Small intestine (tissue), 16 donors: ENCODE results near the gene C1GALT1C1. TPM values are rescaled to one million over a fixed set of nuclear protein-coding genes. Genes with fewer than 3 reads are reported as not detected.
A peak's percentile ranks its signal among the peaks of the same experiment; 100 is the strongest.
"Not testable (repeated sequence)": the region's sequence is repeated elsewhere in the genome, so short reads cannot be mapped to it uniquely, and the experiment has no call there.

Source experiments
- DNase-seq, 2 donors: peaks; one replicate each; pipeline versions ENCODE4 v3.0.0 to v3.0.0-alpha.2; 2013
- FAIRE-seq: peaks from 2 replicates; lab custom pipeline; 2012; peaks lifted over from hg19 to GRCh38; lab: Jason Lieb, UNC
- H3K27ac ChIP-seq, 3 donors: one replicate each; pipeline ENCODE4 v1.5.1; 2013; ENCODE audit warnings: low read length in 2 of 3, mild to moderate bottlenecking in 2 of 3, control low read depth in 1 of 3, inconsistent platforms in 1 of 3, low read depth in 1 of 3, moderate library complexity in 1 of 3
- H3K27me3 ChIP-seq, 3 donors: one replicate each; pipeline ENCODE4 v1.6.1; 2013; ENCODE audit warnings: low read length in 3 of 3, inconsistent platforms in 1 of 3; ENCODE audit not compliant: control insufficient read depth in 3 of 3, insufficient read depth in 3 of 3
- H3K36me3 ChIP-seq, 3 donors: one replicate each; pipeline ENCODE4 v1.6.1; 2013; ENCODE audit warnings: low read length in 3 of 3, inconsistent platforms in 1 of 3, low read depth in 1 of 3, mild to moderate bottlenecking in 1 of 3, moderate library complexity in 1 of 3; ENCODE audit not compliant: control insufficient read depth in 3 of 3, insufficient read depth in 2 of 3
- H3K4me1 ChIP-seq, 3 donors: one replicate each; pipeline ENCODE4 v1.6.1; 2013; ENCODE audit warnings: low read length in 2 of 3, inconsistent platforms in 1 of 3, low read depth in 1 of 3, mild to moderate bottlenecking in 1 of 3, moderate library complexity in 1 of 3; ENCODE audit not compliant: control insufficient read depth in 3 of 3, insufficient read depth in 2 of 3
- H3K4me3 ChIP-seq, 3 donors: one replicate each; pipeline ENCODE4 v1.5.1; 2013; ENCODE audit warnings: low read length in 3 of 3, control low read depth in 1 of 3, inconsistent platforms in 1 of 3, low read depth in 1 of 3, mild to moderate bottlenecking in 1 of 3, moderate library complexity in 1 of 3
- H3K9me3 ChIP-seq, 2 donors: one replicate each; pipeline ENCODE4 v1.6.1; 2013; ENCODE audit warnings: low read depth in 1 of 2, low read length in 1 of 2; ENCODE audit not compliant: control insufficient read depth in 2 of 2, insufficient read depth in 1 of 2
- WGBS, 3 donors: extraction: QIAGEN DNeasy Blood & Tissue Kit; methylation state at CpG; one replicate each; pipeline ENCODE4 v1.1.7; 2013; 5-methylcytosine and 5-hydroxymethylcytosine counted together
- long read RNA-seq, 10 donors: transcript quantifications; one replicate each; lab custom pipeline, GENCODE V29; 2026
- polyA plus RNA-seq, 4 donors: library from polyadenylated mRNA; stranded (reverse) in 3 of 4; unstranded in 1 of 4; fragments of 200-250 nt in 3 of 4; fragments of 120-200 nt in 1 of 4; gene quantifications; one replicate each; pipeline versions ENCODE4 v1.2.1 to v1.2.3, GENCODE V29; 2013
- donor health status: healthy with polysubstance abuse.
- donor health status: control.
- donor health status: control.
- donor health status: Bipolar disorder and iron deficiency.
- donor health status: healthy.

The C1GALT1C1 gene
- polyA plus RNA-seq, result 10 to 100 TPM in 2 of 4 donors, 1 to 10 TPM in 2; 7.4 to 33.9 (median 18.9) TPM
- long read RNA-seq, donor 1, transcript C1GALT1C1-201 (2 exons, 1,613 nt), result major isoform, 39 of 39 reads
- long read RNA-seq, donor 1, partial matches to known transcripts, result 0 of 39 reads
- long read RNA-seq, donor 1, other reads (novel, unspliced or antisense), result 0 of 39 reads
- long read RNA-seq, donor 2, transcript C1GALT1C1-201 (2 exons, 1,613 nt), result major isoform, 7 of 7 reads
- long read RNA-seq, donor 2, partial matches to known transcripts, result 0 of 7 reads
- long read RNA-seq, donor 2, other reads (novel, unspliced or antisense), result 0 of 7 reads
- long read RNA-seq, donor 3, transcript C1GALT1C1-201 (2 exons, 1,613 nt), result major isoform, 9 of 9 reads
- long read RNA-seq, donor 3, partial matches to known transcripts, result 0 of 9 reads
- long read RNA-seq, donor 3, other reads (novel, unspliced or antisense), result 0 of 9 reads
- long read RNA-seq, donor 4, result 0 reads
- long read RNA-seq, donor 5, partial matches to known transcripts, result 0 of 2 reads
- long read RNA-seq, donor 5, other reads (novel, unspliced or antisense), result 0 of 2 reads
- long read RNA-seq, donor 6, transcript C1GALT1C1-201 (2 exons, 1,613 nt), result major isoform, 12 of 27 reads
- long read RNA-seq, donor 6, partial matches to known transcripts, result 15 of 27 reads
- long read RNA-seq, donor 6, other reads (novel, unspliced or antisense), result 0 of 27 reads
- long read RNA-seq, donor 7, transcript C1GALT1C1-201 (2 exons, 1,613 nt), result major isoform, 12 of 12 reads
- long read RNA-seq, donor 7, partial matches to known transcripts, result 0 of 12 reads
- long read RNA-seq, donor 7, other reads (novel, unspliced or antisense), result 0 of 12 reads
- long read RNA-seq, donor 8, result 0 reads
- long read RNA-seq, donor 9, partial matches to known transcripts, result 0 of 3 reads
- long read RNA-seq, donor 9, other reads (novel, unspliced or antisense), result 0 of 3 reads
- long read RNA-seq, donor 10, transcript C1GALT1C1-201 (2 exons, 1,613 nt), result major isoform, 17 of 17 reads
- long read RNA-seq, donor 10, partial matches to known transcripts, result 0 of 17 reads
- long read RNA-seq, donor 10, other reads (novel, unspliced or antisense), result 0 of 17 reads

DNA sequence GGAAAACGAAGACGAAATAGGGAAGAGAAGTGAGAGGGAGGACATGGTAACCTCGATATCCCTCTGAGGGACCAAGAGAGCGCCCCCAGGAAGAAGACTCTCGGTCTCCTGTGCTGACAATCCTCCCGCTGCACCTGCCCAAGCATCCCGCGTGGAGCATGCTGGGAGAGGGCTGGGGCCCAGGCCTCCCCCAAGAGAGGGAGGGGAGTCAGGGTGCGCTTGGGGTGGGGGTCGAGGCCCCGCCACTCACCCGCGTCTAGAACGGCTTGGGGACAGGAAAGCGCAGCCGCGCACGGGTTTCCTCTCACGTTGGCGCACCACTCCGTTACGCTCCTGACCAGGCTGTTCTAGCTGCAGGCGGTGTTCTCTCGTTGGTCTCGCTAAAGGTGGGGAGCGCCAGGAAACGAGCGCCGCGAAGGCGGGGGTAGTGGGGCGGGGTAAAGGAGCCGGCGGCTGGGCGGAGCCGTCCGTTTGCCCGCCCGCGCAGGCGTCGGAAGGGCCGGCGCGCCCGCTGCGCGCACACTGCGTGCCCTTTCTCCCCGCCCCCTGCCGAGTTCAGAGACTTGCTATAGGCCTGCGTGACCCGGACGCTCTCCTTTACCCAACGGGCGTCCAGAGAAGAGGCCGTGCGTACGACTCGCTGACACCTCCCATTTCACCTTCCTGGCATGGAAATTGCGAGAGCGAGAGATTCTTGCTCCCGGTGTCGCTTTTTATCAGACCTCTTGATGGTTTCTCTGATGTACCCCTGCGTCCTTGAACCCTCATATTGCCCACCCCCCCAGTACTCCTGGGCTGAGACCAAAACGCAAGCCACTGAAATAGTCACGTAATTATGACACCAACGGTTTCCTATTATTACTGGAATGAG is at the start of gene C1GALT1C1:
Gene C1GALT1C1 (minus strand): TSS at position 388 of the 871 bp plus-strand sequence. CDS start 2,888 bp downstream, outside the sequence.
- Histone ChIP-seq H3K9me3 (no peaks in the 10 kb centered on the region), H3K27ac (peak within 1 kb of the TSS; percentile 83 to 98 (median 96)), H3K36me3 (peaks cover 0 to 1% (median 0%) of the 10 kb centered on the region in 3 donors), H3K4me1 (no peaks in the 10 kb centered on the region), H3K4me3 (peak within 1 kb of the TSS; percentile 54 to 83 (median 78)), H3K27me3 (no peaks in the 10 kb centered on the region)
- 0 to 42% (median 16%) methylated on average over 44 to 68 of the region's 68 CpGs for WGBS, 3 donors
- peak; percentile 93 for DNase-seq
- FAIRE-seq, result no peak

DNA sequence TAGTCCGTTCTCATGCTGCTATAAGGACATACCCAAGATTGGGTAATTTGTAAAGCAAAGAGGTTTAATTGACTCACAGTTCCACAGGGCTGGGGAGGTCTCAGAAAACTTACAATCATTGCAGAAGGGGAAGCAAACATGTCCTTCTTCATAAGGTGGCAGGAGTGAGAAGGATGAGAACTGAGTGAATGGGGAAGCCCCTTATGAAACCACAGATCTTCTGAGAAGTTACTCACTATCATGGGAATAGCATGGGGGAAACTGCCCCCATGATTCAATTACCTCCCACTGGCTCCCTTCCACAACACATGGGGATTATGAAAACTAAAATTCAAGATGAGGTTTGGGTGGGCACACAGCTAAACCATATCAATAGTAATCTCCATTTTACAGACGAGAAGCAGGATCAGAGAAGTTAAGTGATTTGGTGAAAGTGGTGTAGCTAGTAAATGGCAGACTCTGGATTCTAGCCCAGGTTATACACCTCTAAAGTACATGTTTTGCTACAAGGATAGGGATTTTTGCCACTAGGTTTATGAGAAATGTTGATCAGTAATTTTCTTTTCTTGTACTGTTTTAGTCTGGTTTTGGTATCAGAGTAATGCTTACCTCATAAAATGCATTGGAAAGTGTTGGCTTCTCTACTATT is 47.3 kb upstream of the C1GALT1C1 start:
- 60 to 69% (median 63%) methylated on average over 2 of the region's 2 CpGs for WGBS, 3 donors
- Histone ChIP-seq H3K36me3 (no peaks in the 10 kb centered on the region), H3K9me3 (no peaks in the 10 kb centered on the region), H3K4me1 (no peaks in the 10 kb centered on the region), H3K4me3 (no peak overlapping the region), H3K27me3 (no peaks in the 10 kb centered on the region), H3K27ac (no peak overlapping the region)
- FAIRE-seq, result no peak
- no peak for DNase-seq

DNA sequence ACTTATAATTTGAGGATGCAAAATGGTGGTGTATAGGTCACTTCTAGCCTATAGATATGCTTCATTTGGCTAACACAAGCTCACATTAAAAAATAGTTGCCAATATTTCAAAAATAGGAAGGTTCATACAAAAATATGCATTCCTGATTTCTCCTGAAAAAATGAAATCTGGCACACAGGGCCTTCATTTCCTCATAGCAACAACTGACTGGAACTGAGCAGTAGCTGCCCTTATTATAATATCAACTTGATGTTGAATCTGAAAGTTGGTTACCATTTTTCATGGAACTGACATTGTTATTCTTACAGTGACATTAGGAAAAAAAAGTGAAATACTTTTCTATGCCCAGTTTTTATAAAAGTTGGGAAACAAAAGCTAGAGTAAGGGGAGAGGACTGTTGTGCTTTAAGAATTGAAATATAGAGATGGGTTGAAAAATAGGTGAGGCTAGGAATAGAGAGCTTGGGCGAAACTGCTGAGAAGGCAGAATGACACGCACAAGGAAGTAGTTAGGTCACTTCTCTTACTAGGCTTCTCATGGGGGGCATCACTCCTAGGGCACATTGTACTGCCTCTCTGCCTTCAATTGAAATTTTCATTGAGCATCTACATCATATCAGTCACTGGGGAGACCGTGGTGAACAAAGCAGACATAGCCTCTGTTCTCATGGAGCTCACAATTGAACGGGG is 43.1 kb upstream of the C1GALT1C1 start:
- DNase-seq (no peak), FAIRE-seq (no peak)
- no peaks in the 10 kb centered on the region for H3K9me3 ChIP-seq
- no peaks in the 10 kb centered on the region for H3K36me3 ChIP-seq
- no peak overlapping the region for H3K4me3 ChIP-seq
- H3K4me1 ChIP-seq, result no peaks in the 10 kb centered on the region
- H3K27ac ChIP-seq, result no peak overlapping the region
- no peaks in the 10 kb centered on the region for H3K27me3 ChIP-seq
- 83 to 90% (median 85%) methylated on average over 4 of the region's 4 CpGs for WGBS, 3 donors

DNA sequence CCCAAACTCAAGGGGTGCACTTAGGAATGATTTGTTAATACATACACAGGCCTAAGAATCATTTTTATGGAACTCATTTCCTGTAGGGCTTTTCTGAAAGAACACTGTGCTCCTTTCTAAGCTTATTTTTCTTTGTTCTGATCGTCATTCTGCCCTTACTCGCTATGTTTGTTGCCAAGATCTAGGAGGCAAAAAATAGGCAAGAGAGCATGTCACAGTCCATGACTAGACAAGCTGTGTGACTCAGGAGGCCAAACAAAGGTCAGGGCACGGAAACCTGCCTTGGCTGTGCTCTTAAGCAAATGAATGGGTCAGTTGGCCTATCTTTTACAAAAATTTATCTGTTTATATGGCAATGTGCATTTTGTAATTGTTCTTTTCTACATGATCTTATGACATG is 42.5 kb upstream of the C1GALT1C1 start:
- Histone ChIP-seq H3K27me3 (no peaks in the 10 kb centered on the region), H3K4me3 (no peak overlapping the region), H3K4me1 (no peaks in the 10 kb centered on the region), H3K9me3 (no peaks in the 10 kb centered on the region), H3K36me3 (no peaks in the 10 kb centered on the region), H3K27ac (no peak overlapping the region)
- FAIRE-seq (no peak), DNase-seq (no peak)
- WGBS, 3 donors, result 57 to 82% (median 68%) methylated on average over 3 of the region's 3 CpGs

DNA sequence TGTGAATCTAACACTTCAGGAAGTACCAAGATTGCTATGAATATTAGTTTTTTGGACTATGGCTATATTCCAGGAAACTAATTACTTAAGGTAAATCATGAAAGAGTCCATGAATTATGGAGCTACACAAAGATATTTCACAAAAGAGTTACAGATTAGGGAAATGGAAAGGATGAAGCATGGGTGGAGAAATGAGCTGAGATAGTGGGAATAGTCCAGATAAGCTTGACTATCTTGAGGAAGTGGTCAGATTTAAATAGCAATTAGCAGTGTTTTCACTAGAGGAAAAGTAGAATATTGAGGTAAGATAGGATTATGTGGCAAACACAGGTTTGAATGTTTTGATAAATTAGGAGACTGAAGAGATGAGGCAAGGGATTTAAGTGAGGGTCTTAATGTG is 42.1 kb upstream of the C1GALT1C1 start:
- Histone ChIP-seq H3K36me3 (no peaks in the 10 kb centered on the region), H3K27ac (no peak overlapping the region), H3K9me3 (no peaks in the 10 kb centered on the region), H3K4me1 (no peaks in the 10 kb centered on the region), H3K4me3 (no peak overlapping the region), H3K27me3 (no peaks in the 10 kb centered on the region)
- no peak for DNase-seq
- FAIRE-seq, result no peak

DNA sequence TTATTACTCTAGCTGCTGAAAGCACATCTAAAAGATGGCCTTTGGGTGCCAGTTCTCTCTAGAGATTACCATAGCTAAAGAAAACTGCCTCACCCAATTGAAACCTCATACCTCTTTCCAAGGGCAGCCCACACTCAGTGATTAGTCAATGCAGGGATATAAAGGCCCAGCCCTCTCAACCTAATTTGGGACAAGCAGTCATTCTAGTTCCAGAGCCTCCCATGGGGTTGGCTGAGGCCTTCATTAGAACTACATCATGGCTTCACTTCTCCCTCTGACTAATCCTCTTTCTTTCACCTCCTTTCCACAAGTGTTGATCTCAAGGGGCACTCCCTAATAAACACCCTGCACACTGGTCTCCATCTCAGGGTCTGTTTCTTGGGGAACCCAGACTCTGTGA is 38.5 kb upstream of the C1GALT1C1 start:
- DNase-seq, result no peak
- Histone ChIP-seq H3K27ac (no peak overlapping the region), H3K9me3 (no peaks in the 10 kb centered on the region), H3K36me3 (no peaks in the 10 kb centered on the region), H3K27me3 (no peaks in the 10 kb centered on the region), H3K4me3 (no peak overlapping the region), H3K4me1 (no peaks in the 10 kb centered on the region)
- FAIRE-seq, result no peak

DNA sequence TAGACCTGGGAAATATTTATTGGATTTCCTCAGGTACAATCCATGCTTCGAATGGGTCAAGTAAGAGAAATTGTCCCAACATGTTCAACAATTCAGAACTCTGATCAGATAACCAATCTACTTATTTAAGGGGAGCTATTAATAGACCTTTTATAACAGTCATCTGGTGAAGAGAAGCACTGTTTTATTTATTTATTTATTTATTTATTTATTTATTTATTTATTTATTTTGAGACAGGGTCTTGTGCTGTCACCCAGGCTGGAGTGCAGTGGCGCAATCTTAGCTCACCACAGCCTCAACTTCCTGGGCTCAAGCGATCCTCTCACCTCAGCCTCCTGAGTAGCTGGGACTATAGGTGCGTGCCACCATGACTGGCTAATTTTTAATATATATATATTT is 34.7 kb upstream of the C1GALT1C1 start:
- H3K27ac ChIP-seq, FAIRE-seq, H3K9me3 ChIP-seq, DNase-seq, H3K36me3 ChIP-seq, H3K27me3 ChIP-seq, H3K4me1 ChIP-seq, H3K4me3 ChIP-seq: not testable (repeated sequence)
- 83 to 94% (median 85%) methylated on average over 4 of the region's 4 CpGs for WGBS, 3 donors
